ENCODE results near the gene GSTK1. TPM values are rescaled to one million over a fixed set of nuclear protein-coding genes. Genes with fewer than 3 reads are reported as not detected.

GSTK1 gene
- total and polyA plus RNA-seq, 9 of the 15 experiments (the other 6 are each of a cell fraction or from before 2014, with no cell fraction given) = 155 to 441 (median 233) TPM

DNA sequence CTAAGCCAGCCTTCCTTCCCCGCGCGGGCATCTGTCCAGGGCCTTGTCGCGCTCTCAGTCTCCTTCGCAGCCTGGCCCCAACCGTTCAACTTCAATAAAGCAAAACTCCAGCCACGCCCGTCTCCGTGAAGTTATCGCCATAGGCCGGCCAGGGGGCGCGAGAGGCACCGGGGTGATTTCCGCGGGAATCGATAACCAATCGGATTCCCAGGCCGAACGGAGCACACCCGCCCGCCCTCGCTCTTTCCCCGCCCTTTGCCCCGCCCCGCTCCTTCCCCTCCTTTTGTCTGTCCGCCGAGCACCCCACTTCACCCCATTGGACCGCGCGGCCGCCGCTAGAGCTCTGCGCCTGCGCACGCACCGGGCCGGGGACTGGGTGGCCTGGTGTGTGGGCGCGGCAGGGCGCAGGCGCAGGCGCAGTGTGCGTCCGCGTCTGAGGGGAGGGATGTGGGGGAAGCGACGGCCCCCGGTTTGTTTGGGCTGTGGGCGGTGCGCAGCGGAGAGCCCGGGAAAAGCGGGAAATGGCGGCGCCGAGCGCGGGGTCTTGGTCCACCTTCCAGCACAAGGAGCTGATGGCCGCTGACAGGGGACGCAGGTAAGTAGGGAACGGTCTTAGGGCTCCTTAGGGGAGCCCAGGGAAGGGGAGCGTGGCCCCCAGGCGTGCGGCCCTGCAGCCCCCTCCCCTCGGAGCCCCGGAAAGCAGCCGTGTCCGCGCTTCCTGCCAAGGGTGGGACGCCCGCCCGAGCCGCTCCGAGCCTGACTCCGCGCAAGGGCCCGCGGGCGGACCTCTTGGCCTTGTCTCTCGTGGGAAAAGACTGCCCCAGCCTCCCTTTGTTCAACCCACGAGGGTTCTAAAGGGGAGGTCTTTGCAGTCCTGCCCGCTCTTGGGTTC is 24.9 kb downstream of the GSTK1 start, which contains the start of gene CASP2 (continued):
- TF ChIP-seq, protein P1, sequence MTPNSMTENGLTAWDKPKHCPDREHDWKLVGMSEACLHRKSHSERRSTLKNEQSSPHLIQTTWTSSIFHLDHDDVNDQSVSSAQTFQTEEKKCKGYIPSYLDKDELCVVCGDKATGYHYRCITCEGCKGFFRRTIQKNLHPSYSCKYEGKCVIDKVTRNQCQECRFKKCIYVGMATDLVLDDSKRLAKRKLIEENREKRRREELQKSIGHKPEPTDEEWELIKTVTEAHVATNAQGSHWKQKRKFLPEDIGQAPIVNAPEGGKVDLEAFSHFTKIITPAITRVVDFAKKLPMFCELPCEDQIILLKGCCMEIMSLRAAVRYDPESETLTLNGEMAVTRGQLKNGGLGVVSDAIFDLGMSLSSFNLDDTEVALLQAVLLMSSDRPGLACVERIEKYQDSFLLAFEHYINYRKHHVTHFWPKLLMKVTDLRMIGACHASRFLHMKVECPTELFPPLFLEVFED (CRISPR knock-in tag; conservative IDR thresholded peaks at IDR 0.05) = peak; percentile 46
- peak; percentile 94 for TF ChIP-seq FIP1L1 (IDR thresholded peaks at IDR 0.05; ENCODE audit: low read depth, low read length, poor library complexity, severe bottlenecking)
- no peak for TF ChIP-seq RBM22 (IDR thresholded peaks at IDR 0.05; ENCODE audit: low read depth, low read length, poor library complexity, severe bottlenecking)
- no peak for TF ChIP-seq SNRNP70 (optimal IDR thresholded peaks at IDR 0.05; ENCODE audit: low read depth, low read length)
- no peak for TF ChIP-seq KHSRP (IDR thresholded peaks at IDR 0.05)
- TF ChIP-seq RBM34 (IDR thresholded peaks at IDR 0.05; ENCODE audit: borderline replicate concordance, insufficient read depth, low read length) = no peak
- TF ChIP-seq ZNF584 (CRISPR knock-in tag; IDR thresholded peaks at IDR 0.05; ENCODE audit: low read depth) = peak; percentile 33; the same call in 1 of the 2 replicates
- no peak for TF ChIP-seq SMARCC2 (IDR thresholded peaks at IDR 0.05; ENCODE audit: low read depth)
- TF ChIP-seq BMI1 (IDR thresholded peaks at IDR 0.05; ENCODE audit: low read length) = 0 out of 2 replicates have a peak, but pooled peaks have one; percentile 31
- TF ChIP-seq, protein P2, sequence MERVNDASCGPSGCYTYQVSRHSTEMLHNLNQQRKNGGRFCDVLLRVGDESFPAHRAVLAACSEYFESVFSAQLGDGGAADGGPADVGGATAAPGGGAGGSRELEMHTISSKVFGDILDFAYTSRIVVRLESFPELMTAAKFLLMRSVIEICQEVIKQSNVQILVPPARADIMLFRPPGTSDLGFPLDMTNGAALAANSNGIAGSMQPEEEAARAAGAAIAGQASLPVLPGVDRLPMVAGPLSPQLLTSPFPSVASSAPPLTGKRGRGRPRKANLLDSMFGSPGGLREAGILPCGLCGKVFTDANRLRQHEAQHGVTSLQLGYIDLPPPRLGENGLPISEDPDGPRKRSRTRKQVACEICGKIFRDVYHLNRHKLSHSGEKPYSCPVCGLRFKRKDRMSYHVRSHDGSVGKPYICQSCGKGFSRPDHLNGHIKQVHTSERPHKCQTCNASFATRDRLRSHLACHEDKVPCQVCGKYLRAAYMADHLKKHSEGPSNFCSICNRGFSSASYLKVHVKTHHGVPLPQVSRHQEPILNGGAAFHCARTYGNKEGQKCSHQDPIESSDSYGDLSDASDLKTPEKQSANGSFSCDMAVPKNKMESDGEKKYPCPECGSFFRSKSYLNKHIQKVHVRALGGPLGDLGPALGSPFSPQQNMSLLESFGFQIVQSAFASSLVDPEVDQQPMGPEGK (CRISPR knock-in tag; IDR thresholded peaks at IDR 0.05; ENCODE audit: borderline replicate concordance) = no peak
- no peak for TF ChIP-seq MIER1 (IDR thresholded peaks at IDR 0.05; ENCODE audit: low read depth)
- TF ChIP-seq HNRNPK (IDR thresholded peaks at IDR 0.05; ENCODE audit: low read depth, low read length, poor library complexity, severe bottlenecking) = peak; percentile 89
- peak; percentile 92 to 99 for TF ChIP-seq CBX3 (IDR thresholded peaks at IDR 0.05; ENCODE audit: borderline replicate concordance in 1 of 2, low read length in 2 of 2)
- peak in 1 of 2 experiments; percentile 67; a peak in 2 of 4 replicates for TF ChIP-seq HDAC1 (IDR thresholded peaks at IDR 0.05)
- no peak for TF ChIP-seq ZFP1 (CRISPR knock-in tag; IDR thresholded peaks at IDR 0.05)
- TF ChIP-seq, protein P3, sequence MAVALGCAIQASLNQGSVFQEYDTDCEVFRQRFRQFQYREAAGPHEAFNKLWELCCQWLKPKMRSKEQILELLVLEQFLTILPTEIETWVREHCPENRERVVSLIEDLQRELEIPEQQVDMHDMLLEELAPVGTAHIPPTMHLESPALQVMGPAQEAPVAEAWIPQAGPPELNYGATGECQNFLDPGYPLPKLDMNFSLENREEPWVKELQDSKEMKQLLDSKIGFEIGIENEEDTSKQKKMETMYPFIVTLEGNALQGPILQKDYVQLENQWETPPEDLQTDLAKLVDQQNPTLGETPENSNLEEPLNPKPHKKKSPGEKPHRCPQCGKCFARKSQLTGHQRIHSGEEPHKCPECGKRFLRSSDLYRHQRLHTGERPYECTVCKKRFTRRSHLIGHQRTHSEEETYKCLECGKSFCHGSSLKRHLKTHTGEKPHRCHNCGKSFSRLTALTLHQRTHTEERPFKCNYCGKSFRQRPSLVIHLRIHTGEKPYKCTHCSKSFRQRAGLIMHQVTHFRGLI (CRISPR knock-in tag; IDR thresholded peaks at IDR 0.05) = no peak
- peak; percentile 36 for TF ChIP-seq HMGN3 (IDR thresholded peaks at IDR 0.05; ENCODE audit: borderline replicate concordance, extremely low read depth, insufficient read length, low read depth, low read length)
- TF ChIP-seq, protein P4, sequence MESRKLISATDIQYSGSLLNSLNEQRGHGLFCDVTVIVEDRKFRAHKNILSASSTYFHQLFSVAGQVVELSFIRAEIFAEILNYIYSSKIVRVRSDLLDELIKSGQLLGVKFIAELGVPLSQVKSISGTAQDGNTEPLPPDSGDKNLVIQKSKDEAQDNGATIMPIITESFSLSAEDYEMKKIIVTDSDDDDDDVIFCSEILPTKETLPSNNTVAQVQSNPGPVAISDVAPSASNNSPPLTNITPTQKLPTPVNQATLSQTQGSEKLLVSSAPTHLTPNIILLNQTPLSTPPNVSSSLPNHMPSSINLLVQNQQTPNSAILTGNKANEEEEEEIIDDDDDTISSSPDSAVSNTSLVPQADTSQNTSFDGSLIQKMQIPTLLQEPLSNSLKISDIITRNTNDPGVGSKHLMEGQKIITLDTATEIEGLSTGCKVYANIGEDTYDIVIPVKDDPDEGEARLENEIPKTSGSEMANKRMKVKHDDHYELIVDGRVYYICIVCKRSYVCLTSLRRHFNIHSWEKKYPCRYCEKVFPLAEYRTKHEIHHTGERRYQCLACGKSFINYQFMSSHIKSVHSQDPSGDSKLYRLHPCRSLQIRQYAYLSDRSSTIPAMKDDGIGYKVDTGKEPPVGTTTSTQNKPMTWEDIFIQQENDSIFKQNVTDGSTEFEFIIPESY (CRISPR knock-in tag; IDR thresholded peaks at IDR 0.05) = peak; percentile 99
- TF ChIP-seq SIN3A (IDR thresholded peaks at IDR 0.05; ENCODE audit: borderline replicate concordance in 2 of 2, control insufficient read depth in 1 of 2, low read depth in 2 of 2, low read length in 2 of 2) = peak; percentile 29 to 58; a peak in 1 of 4 replicates

All from K562 (cell line).